Raji (cell line): Measurements from ENCODE around the gene ANKMY1.

Experiments used
- POLR2A ChIP-seq: IDR thresholded peaks from 2 replicates; pipeline ENCODE4 v1.6.1; 2011; ENCODE audit warnings: low read depth, low read length, control low read depth; ENCODE audit not compliant: insufficient read depth

Gene ANKMY1

DNA sequence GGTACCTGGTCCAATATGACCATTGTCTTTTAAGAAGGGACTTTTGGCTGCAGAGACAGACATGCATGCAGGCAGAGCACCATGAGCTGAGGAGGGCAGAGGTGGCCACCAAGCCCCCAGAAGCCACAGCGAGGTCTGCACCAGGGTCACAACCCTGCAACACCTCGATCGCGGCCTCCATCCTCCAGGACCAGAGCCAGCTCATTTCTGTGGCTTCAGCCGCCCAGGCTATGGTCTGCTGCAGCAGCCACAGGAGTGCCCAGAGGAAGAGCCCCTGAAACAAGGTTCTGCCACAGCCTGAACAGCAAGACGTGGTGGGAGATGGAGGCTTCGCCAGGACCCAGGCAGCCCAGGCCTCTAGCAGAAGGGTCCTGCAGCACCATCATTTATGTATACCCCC lies 53.9 kb downstream of the ANKMY1 start:
- no peak for TF ChIP-seq POLR2A

GRCh38 chr2:240503375-240503774 lies 54.4 kb downstream of the ANKMY1 start:
- TF ChIP-seq POLR2A: no peak

GRCh38 chr2:240502430-240503121 lies 55.2 kb downstream of the ANKMY1 start:
- TF ChIP-seq POLR2A: no peak

- TF ChIP-seq POLR2A: no peak
Observed at GRCh38 chr2:240502059-240502429, 55.7 kb downstream of the ANKMY1 start.

DNA sequence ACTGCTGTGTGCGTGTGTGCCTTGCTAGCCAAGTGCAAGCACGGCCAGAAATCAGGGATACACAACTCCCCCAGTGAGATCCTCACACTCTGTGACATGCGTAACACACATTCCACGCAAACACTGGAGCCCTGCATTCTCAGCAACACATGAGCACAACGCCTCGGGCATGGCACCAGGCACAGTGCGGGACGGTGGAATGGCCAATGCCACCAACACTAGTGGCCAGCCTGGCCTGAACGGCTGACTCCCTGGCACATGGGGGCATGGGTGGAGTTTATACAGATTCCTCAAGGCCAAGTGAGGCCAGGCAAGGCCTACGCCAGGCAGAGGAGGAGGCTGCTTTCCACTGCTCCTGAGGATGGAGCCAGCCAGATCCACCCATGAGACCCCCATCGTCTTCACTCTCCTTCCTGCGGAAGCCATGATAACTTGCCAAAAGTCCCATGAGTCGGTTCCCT lies 56.2 kb downstream of the ANKMY1 start:
- TF ChIP-seq POLR2A: no peak

DNA sequence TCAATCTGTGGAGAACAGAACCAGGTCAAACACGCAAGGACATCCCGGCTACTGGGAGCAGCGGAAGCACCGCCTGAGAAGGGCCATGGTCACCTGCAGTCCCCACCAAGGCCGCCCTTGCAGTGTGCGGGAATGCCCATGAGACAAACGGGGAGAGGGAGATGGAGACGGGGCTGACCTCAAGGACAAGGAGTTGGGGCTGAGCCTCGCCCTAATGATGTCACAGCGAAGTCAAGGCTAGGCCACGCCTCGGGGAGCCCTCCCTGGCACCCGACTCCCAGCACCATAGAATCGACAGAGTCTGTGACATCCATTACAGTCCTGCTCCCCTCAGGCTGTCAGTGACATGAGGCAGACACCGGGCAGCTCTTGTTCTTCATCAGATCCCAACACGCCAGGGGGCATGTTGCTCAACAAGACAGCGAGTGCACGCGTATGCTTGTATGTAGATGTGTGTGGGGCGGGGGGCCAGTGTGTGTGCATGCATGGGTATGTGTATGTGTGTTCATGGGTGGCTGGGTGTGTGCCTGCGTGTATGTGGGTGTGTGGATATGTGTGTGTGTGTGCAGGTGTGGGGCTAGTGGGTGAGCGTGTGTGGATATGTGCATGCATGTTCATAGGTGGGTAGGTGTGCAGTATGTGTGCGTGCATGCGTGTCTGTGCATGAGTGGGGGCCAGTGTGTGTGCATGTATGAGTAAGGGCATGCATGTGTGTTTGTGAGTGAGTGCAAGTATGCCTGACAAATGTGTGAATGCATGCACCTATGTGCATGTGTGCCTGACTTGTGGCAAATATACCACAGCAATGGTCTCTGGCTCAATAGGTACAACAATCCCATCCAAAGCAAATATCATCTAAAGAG lies 57.0 kb downstream of the ANKMY1 start:
- no peak for TF ChIP-seq POLR2A

DNA sequence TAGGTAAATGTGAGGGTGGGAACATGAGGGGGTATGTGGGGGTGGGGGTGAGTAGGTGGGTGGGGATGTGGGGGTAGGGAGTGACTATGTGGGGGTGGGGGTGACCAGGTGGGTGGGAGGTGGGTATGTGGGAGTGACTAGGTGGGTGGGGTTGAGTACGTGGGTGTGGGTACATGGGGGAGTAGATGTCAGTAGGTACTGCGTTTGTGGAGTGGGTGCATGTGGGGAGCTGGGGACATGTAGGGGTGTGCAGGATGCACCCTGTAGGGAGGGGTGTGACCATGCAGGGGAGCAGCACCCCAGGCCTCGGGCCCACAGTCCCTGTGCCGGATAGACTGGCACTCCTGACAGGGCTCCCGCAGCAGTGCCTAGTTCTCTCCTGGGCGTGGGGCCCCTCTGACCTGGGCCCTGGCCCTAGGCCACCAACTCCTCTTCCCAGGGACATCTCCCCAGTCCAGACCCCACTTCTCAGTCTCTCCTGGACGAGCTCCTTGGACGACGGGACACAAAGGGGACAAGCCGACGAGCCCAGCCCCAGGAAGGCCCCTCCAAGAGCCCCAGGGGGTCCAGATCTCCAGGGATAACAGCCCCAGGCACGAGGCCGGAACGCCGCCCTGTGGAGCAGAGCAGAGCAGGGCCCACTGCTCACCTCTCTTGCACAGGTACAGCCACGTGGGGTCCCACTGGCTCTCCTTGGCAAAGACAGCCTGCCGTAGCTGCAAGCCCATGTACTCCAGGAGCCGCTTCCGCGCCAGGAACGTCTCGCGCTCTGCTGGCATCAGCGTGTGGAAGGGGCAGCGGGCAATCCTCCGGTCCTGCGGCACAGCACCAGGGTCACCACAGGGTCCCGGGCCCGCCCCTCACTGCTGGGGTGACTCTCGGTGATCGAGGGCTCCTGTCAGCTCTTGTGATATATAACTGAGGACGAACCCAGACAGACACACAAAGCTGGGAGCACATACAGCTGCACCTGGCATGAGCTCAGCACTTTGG lies 58.2 kb downstream of the ANKMY1 start:
- no peak for TF ChIP-seq POLR2A

DNA sequence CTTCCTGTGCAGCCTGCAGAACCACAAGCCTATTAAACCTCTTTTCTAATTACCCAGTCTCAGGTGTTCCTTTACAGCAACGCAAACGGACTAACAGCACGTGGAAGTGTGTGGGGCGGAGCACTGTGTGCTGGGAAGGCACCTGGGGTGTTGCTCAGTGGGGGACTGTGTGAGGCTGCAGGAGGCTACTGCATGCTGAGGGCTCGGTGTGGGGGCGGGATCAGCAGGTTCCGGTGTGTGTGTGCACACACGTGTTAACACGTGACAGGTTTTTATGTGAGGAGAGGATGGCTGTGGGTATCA lies 58.9 kb downstream of the ANKMY1 start:
- TF ChIP-seq POLR2A: no peak

DNA sequence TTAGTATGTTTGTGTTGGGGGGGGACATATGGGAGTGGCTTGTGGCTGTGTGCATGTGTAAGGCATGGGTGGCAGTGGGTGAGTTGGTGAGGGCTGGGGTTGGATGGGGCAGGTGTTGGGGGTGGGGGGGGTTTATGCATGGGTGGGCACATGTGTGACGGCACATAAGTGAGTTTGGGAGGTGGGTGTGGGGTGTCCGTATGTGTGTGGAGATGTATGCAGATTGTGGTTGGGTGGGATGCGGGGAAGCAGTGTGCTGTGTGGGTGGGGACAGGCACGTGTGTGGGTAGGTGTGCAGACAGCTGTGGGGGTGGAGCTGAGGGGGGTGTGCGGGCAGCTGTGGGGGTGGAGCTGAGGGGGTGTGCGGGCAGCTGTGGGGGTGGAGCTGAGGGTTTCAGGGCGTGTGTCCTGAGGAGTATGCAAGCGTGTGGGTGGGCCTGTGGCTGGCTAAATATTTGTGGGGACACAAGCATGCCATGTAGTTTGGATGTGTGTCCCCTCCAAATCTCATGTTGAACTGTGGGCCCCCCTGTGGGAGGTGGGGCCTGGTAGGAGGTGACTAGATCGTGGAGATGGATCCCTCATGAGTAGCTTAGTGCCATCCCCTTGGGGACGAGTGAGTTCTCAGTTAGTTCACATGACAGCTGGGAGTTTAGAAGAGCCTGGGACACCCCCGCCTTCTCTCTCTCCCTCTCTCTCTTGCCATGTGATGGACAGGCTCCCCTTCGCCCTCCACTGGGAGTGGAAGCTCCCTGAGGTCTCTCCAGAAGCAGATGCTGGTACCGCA lies 59.4 kb downstream of the ANKMY1 start:
- no peak for TF ChIP-seq POLR2A

GRCh38 chr2:240494194-240494793 lies 63.5 kb downstream of the ANKMY1 start:
- no peak for TF ChIP-seq POLR2A

GRCh38 chr2:240491483-240491882 lies 66.3 kb downstream of the ANKMY1 start:
- no peak for TF ChIP-seq POLR2A

- TF ChIP-seq POLR2A: no peak
Observed at GRCh38 chr2:240482141-240482540, 75.6 kb downstream of the ANKMY1 start.

DNA sequence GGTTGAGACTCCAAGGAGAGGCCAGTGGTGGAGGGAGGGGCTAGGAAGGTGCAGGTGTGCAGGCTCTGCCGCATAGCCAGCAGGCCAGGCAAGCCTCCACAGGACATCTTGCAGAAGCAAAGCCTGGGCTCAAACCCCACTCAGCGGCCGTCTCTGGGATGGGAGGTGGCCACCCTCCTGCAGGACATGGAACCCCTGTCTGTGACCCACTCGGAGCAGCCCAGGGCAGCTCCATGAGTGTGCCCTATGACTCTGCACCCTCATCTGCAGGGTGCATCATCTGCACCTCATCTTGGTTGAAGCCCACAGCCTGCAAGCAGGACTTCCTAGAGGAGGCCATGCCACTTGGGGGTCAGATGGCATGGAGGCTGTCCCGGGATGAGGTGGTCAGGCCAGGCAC lies 76.1 kb downstream of the ANKMY1 start:
- no peak for TF ChIP-seq POLR2A

DNA sequence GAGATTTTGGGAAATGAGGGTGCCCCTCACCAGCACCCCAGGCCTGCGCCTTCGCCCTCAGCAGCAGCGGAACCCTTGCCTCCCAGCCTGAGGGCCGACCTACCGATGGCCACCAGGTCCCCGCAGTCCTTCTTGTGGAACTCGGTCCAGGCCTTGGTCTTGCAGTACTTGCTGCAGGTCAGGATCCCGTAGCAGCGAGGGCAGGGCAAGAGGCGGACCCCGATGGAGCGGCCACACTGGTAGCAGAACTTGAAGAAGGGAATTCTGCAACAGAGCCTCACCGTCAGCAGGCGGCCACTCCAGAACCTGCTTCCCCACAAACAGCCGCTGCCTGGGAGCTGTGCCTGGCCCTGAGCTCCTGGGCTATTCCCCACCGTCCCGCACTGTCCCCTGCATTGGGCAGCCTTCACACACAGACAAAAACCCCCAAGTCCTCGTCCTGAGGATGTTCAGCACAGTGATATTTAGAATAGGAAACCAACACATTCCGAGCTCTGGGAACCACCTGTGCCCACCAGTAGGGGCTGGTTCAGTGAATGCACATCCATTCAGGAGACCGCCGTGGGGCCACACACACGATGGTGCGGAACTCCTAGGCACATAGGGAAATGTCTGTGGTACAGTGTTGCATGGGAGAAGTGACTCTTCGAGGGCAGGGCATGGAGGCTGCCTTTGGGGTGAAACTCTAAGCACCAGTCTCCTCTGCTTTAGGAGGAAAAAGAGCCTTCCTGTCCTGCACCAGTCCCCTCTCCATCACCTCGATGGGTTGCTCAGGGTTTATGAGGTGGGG lies 76.8 kb downstream of the ANKMY1 start:
- TF ChIP-seq POLR2A: no peak

GRCh38 chr2:240479111-240479501 lies 78.7 kb downstream of the ANKMY1 start:
- TF ChIP-seq POLR2A: no peak
